Progenitor cell of endocrine pancreas (in vitro differentiated cells): ENCODE results near the gene GNG4. TPM values are rescaled to one million over a fixed set of nuclear protein-coding genes. Genes with fewer than 3 reads are reported as not detected.
"Not testable (repeated sequence)": the region's sequence is repeated elsewhere in the genome, so short reads cannot be mapped to it uniquely, and the experiment has no call there.

Experiments
- DNase-seq: peaks from one replicate; pipeline ENCODE4 v3.0.0; 2021; ENCODE audit warnings: low spot score; ENCODE audit not compliant: unreplicated experiment
- H3K27ac Mint-ChIP-seq: 2 replicates; pipeline ENCODE4 v1.8.0; 2021; ENCODE audit warnings: mild to moderate bottlenecking, moderate library complexity, mixed read lengths
- H3K27me3 Mint-ChIP-seq: 2 replicates; pipeline ENCODE4 v1.8.0; 2021; ENCODE audit warnings: mixed read lengths
- H3K36me3 Mint-ChIP-seq: 2 replicates; pipeline ENCODE4 v1.8.0; 2022; ENCODE audit warnings: mixed read lengths; ENCODE audit not compliant: insufficient read depth
- H3K4me1 Mint-ChIP-seq: 2 replicates; pipeline ENCODE4 v1.8.0; 2021; ENCODE audit warnings: low read depth, mixed read lengths
- H3K4me3 Mint-ChIP-seq: 2 replicates; pipeline ENCODE4 v1.8.0; 2021; ENCODE audit warnings: low read depth, mild to moderate bottlenecking, moderate library complexity, mixed read lengths
- H3K9me3 Mint-ChIP-seq: 2 replicates; pipeline ENCODE4 v1.8.0; 2021; ENCODE audit warnings: low read depth, mixed read lengths
- CTCF ChIP-seq: fragments of 200-600 bp; sonication (generic); IDR thresholded peaks from one replicate; pipeline ENCODE4 v1.5.0; 2021; ENCODE audit warnings: antibody characterized with exemption, mild to moderate bottlenecking; ENCODE audit not compliant: unreplicated experiment
- total RNA-seq: library from RNA; stranded (reverse); gene quantifications from 2 replicates; pipeline ENCODE4 v1.2.1, GENCODE V29; 2021

The GNG4 gene
- total RNA-seq, 1 donor from 2014 or later, result 26.7 TPM

GRCh38 chr1:235639226-235640205 lies 10.1 kb downstream of the GNG4 start:
- DNase-seq, result no peak
- TF ChIP-seq CTCF, result no peak
- Mint-ChIP-seq H3K27me3 (peaks cover 5% of the 10 kb centered on the region), H3K36me3 (no peaks in the 10 kb centered on the region), H3K27ac (no peak overlapping the region), H3K4me3 (no peak overlapping the region), H3K9me3 (no peaks in the 10 kb centered on the region), H3K4me1 (peaks cover 14% of the 10 kb centered on the region)

- H3K9me3 Mint-ChIP-seq, H3K27me3 Mint-ChIP-seq, DNase-seq, H3K27ac Mint-ChIP-seq, H3K36me3 Mint-ChIP-seq, H3K4me3 Mint-ChIP-seq: not testable (repeated sequence)
- peaks cover 14% of the 10 kb centered on the region for H3K4me1 Mint-ChIP-seq
Measured at GRCh38 chr1:235638612-235639011, 11.0 kb downstream of the GNG4 start.

- no peak for DNase-seq
- Mint-ChIP-seq H3K4me1 (peaks cover 8% of the 10 kb centered on the region), H3K9me3 (no peaks in the 10 kb centered on the region), H3K27ac (no peak overlapping the region), H3K36me3 (no peaks in the 10 kb centered on the region), H3K27me3 (peaks cover 5% of the 10 kb centered on the region), H3K4me3 (no peak overlapping the region)
- no peak for TF ChIP-seq CTCF
Measured at GRCh38 chr1:235637756-235638534, 11.6 kb downstream of the GNG4 start.

- Mint-ChIP-seq H3K27me3 (peaks cover 2% of the 10 kb centered on the region), H3K9me3 (no peaks in the 10 kb centered on the region), H3K27ac (no peak overlapping the region), H3K4me3 (no peak overlapping the region), H3K36me3 (no peaks in the 10 kb centered on the region), H3K4me1 (peaks cover 9% of the 10 kb centered on the region)
- no peak for DNase-seq
- no peak for TF ChIP-seq CTCF
Measured at GRCh38 chr1:235635938-235636662, 13.5 kb downstream of the GNG4 start.

- TF ChIP-seq CTCF, result no peak
- Mint-ChIP-seq H3K4me3 (no peak overlapping the region), H3K36me3 (no peaks in the 10 kb centered on the region), H3K4me1 (peaks cover 21% of the 10 kb centered on the region), H3K27me3 (peaks cover 2% of the 10 kb centered on the region), H3K9me3 (no peaks in the 10 kb centered on the region), H3K27ac (no peak overlapping the region)
- DNase-seq, result no peak
Measured at GRCh38 chr1:235632506-235633401, 16.8 kb downstream of the GNG4 start.
